ENCODE measurements around the gene SPATS2.
"Not testable (repeated sequence)": the region's sequence is repeated elsewhere in the genome, so short reads cannot be mapped to it uniquely, and the experiment has no call there.

SPATS2 gene

GRCh38 chr12:49349266-49349665 is 18.0 kb upstream of the SPATS2 start:
- no peak for FAIRE-seq
- no peak for DNase-seq (ENCODE audit: low spot score)

GRCh38 chr12:49352351-49352750 is 14.9 kb upstream of the SPATS2 start:
- DNase-seq (ENCODE audit: low spot score) (no peak), FAIRE-seq (no peak)

- FAIRE-seq (no peak), DNase-seq (ENCODE audit: low spot score) (no peak)
Observed at GRCh38 chr12:49355913-49356312, 11.3 kb upstream of the SPATS2 start.

GRCh38 chr12:49357103-49357678 is 10.1 kb upstream of the SPATS2 start:
- DNase-seq (ENCODE audit: low spot score) (no peak), FAIRE-seq (no peak)

- DNase-seq (ENCODE audit: low spot score) = peak; percentile 69
- no peak for FAIRE-seq
Observed at GRCh38 chr12:49358483-49359141, 8.7 kb upstream of the SPATS2 start.

GRCh38 chr12:49359671-49360070 is 7.6 kb upstream of the SPATS2 start:
- FAIRE-seq (no peak), DNase-seq (ENCODE audit: low spot score) (no peak)

GRCh38 chr12:49362077-49362476 is 5.2 kb upstream of the SPATS2 start:
- DNase-seq (ENCODE audit: low spot score) (no peak), FAIRE-seq (no peak)

- FAIRE-seq = no peak
Observed at GRCh38 chr12:49364989-49365388, 2.3 kb upstream of the SPATS2 start.

GRCh38 chr12:49365542-49365941 is 1.7 kb upstream of the SPATS2 start:
- FAIRE-seq = no peak
- no peak for DNase-seq (ENCODE audit: low spot score)

More at GRCh38 chr12:49364989-49365388, 2.3 kb upstream of the SPATS2 start:
- DNase-seq (ENCODE audit: low spot score) = no peak

GRCh38 chr12:49366096-49366651 is 1.1 kb upstream of the SPATS2 start:
- no peak for FAIRE-seq
- DNase-seq (ENCODE audit: low spot score) = no peak

- DNase-seq (ENCODE audit: low spot score) (peak; percentile 98), FAIRE-seq (peak; percentile 71)
Observed at GRCh38 chr12:49366652-49367380, 446 bp upstream of the SPATS2 start.

- FAIRE-seq (no peak), DNase-seq (ENCODE audit: low spot score) (no peak)
Observed at GRCh38 chr12:49368240-49368600, 958 bp downstream of the SPATS2 start.

GRCh38 chr12:49369411-49370145 is 2.3 kb downstream of the SPATS2 start:
- peak; percentile 55 for DNase-seq (ENCODE audit: low spot score)
- no peak for FAIRE-seq

GRCh38 chr12:49370539-49370938 is 3.3 kb downstream of the SPATS2 start:
- DNase-seq (ENCODE audit: low spot score) = no peak
- no peak for FAIRE-seq

GRCh38 chr12:49375406-49375805 is 8.1 kb downstream of the SPATS2 start:
- DNase-seq (ENCODE audit: low spot score) (no peak), FAIRE-seq (no peak)

GRCh38 chr12:49377386-49377785 is 10.1 kb downstream of the SPATS2 start:
- no peak for FAIRE-seq
- DNase-seq (ENCODE audit: low spot score) = no peak

GRCh38 chr12:49380184-49380583 is 12.9 kb downstream of the SPATS2 start:
- not testable (repeated sequence) for FAIRE-seq; DNase-seq (ENCODE audit: low spot score)

- no peak for FAIRE-seq
- DNase-seq (ENCODE audit: low spot score) = no peak
Observed at GRCh38 chr12:49388682-49389386, 21.6 kb downstream of the SPATS2 start.

GRCh38 chr12:49389387-49389703 is 22.1 kb downstream of the SPATS2 start:
- no peak for FAIRE-seq
- no peak for DNase-seq (ENCODE audit: low spot score)

GRCh38 chr12:49397000-49397399 is 29.7 kb downstream of the SPATS2 start:
- FAIRE-seq (no peak), DNase-seq (ENCODE audit: low spot score) (no peak)

GRCh38 chr12:49400304-49400703 is 33.0 kb downstream of the SPATS2 start:
- DNase-seq (ENCODE audit: low spot score) (no peak), FAIRE-seq (no peak)
